Tibial nerve (tissue), 4 donors: ENCODE measurements around the gene RPA3.

Experiments
- EP300 ChIP-seq, 2 donors: sonication (generic); formaldehyde crosslinking; IDR thresholded peaks; one replicate each; pipeline ENCODE4 v1.6.1; 2017; ENCODE audit warnings: antibody characterized with exemption in 2 of 2, mild to moderate bottlenecking in 1 of 2
- POLR2A ChIP-seq, 2 donors: fragments of 450-650 bp; IDR thresholded peaks; one replicate each; pipeline ENCODE4 v1.6.1; 2017; ENCODE audit warnings: antibody characterized with exemption in 2 of 2, mild to moderate bottlenecking in 2 of 2, moderate library complexity in 2 of 2
- TF ChIP-seq, protein P1 (sequence below), 5 experiments: fragments of 200-600 bp in 3 of 5; fragments of 450-650 bp in 2 of 5; sonication (generic) in 3 of 5; IDR thresholded peaks; one replicate each; pipeline ENCODE4 v1.5.1; 2016 to 2019; ENCODE audit warnings: antibody characterized with exemption in 5 of 5, mild to moderate bottlenecking in 3 of 5, moderate library complexity in 2 of 5

DNA sequence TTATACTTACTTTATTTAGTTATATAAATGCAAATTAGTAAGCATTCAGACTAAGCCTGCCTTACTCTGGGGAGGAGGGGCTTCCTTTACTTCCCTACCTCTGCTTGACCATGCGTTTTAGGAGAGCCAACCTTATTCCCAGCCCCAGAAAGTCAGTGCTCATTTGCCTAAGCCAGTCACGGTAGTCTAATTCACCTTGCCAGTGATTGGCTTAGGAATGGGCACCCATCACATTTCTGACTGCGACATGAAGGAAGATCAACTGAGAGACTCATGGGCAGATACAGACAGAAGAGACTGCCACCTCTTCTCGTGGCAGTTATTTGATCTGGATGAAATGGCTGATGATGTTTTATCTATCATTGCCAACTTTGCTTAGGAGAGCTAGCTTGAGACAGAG, 29.5 kb downstream of the RPA3 start:
- TF ChIP-seq, protein P1, sequence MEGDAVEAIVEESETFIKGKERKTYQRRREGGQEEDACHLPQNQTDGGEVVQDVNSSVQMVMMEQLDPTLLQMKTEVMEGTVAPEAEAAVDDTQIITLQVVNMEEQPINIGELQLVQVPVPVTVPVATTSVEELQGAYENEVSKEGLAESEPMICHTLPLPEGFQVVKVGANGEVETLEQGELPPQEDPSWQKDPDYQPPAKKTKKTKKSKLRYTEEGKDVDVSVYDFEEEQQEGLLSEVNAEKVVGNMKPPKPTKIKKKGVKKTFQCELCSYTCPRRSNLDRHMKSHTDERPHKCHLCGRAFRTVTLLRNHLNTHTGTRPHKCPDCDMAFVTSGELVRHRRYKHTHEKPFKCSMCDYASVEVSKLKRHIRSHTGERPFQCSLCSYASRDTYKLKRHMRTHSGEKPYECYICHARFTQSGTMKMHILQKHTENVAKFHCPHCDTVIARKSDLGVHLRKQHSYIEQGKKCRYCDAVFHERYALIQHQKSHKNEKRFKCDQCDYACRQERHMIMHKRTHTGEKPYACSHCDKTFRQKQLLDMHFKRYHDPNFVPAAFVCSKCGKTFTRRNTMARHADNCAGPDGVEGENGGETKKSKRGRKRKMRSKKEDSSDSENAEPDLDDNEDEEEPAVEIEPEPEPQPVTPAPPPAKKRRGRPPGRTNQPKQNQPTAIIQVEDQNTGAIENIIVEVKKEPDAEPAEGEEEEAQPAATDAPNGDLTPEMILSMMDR (IDR thresholded peaks at IDR 0.05), result no peak
- TF ChIP-seq EP300 (IDR thresholded peaks at IDR 0.05), result no peak
- no peak for TF ChIP-seq POLR2A (IDR thresholded peaks at IDR 0.05)
